ENCODE results near the gene DIDO1. TPM values are rescaled to one million over a fixed set of nuclear protein-coding genes. Genes with fewer than 3 reads are reported as not detected.

DIDO1 gene
- total and polyA plus RNA-seq, 2 of the 13 experiments (the other 11 are each of a cell fraction or from before 2014, with no cell fraction given): 75.0 to 75.1 TPM

- TF ChIP-seq HNRNPL (IDR thresholded peaks at IDR 0.05; ENCODE audit: low read depth, low read length): peak; percentile 77; the same call in 1 of the 2 replicates
- no peak for TF ChIP-seq ZSCAN29 (CRISPR knock-in tag; conservative IDR thresholded peaks at IDR 0.05)
- TF ChIP-seq ZNF570 (CRISPR knock-in tag; IDR thresholded peaks at IDR 0.05; ENCODE audit: borderline replicate concordance): no peak
- TF ChIP-seq BRD4 (CRISPR knock-in tag; IDR thresholded peaks at IDR 0.05): no peak
- TF ChIP-seq RARG (CRISPR knock-in tag; IDR thresholded peaks at IDR 0.05; ENCODE audit: low read depth): no peak
- TF ChIP-seq RARA (CRISPR knock-in tag; IDR thresholded peaks at IDR 0.05): no peak
- TF ChIP-seq SRY (CRISPR knock-in tag; IDR thresholded peaks at IDR 0.05): 0 out of 2 replicates have a peak, but pooled peaks have one; percentile 14
- no peak for TF ChIP-seq ZNF615 (CRISPR knock-in tag; IDR thresholded peaks at IDR 0.05; ENCODE audit: borderline replicate concordance)
- TF ChIP-seq ZNF121 (CRISPR knock-in tag; IDR thresholded peaks at IDR 0.05): no peak
- peak; percentile 37 for TF ChIP-seq ZNF687 (CRISPR knock-in tag; IDR thresholded peaks at IDR 0.05)
- no peak for TF ChIP-seq U2AF2 (IDR thresholded peaks at IDR 0.05; ENCODE audit: low read depth, low read length)
- TF ChIP-seq FOXO4 (CRISPR knock-in tag; conservative IDR thresholded peaks at IDR 0.05): no peak
- no peak for TF ChIP-seq GFI1 (CRISPR knock-in tag; IDR thresholded peaks at IDR 0.05; ENCODE audit: borderline replicate concordance)
- TF ChIP-seq BCL3 (CRISPR knock-in tag; IDR thresholded peaks at IDR 0.05): no peak
- TF ChIP-seq CEBPB (IDR thresholded peaks at IDR 0.05; ENCODE audit: borderline replicate concordance, low read depth, low read length): peak; percentile 91
- no peak for TF ChIP-seq ZNF556 (CRISPR knock-in tag; IDR thresholded peaks at IDR 0.05; ENCODE audit: borderline replicate concordance)
- TF ChIP-seq ZNF878 (CRISPR knock-in tag; IDR thresholded peaks at IDR 0.05): no peak
- no peak for TF ChIP-seq U2AF1 (optimal IDR thresholded peaks at IDR 0.05; ENCODE audit: low read depth, low read length)
- TF ChIP-seq SRSF9 (IDR thresholded peaks at IDR 0.05; ENCODE audit: borderline replicate concordance, insufficient read depth, low read depth, low read length, poor library complexity, severe bottlenecking): no peak
- TF ChIP-seq ZNF558 (CRISPR knock-in tag; IDR thresholded peaks at IDR 0.05; ENCODE audit: borderline replicate concordance): no peak
- no peak for TF ChIP-seq TGIF2 (CRISPR knock-in tag; IDR thresholded peaks at IDR 0.05)
- TF ChIP-seq AGO2 (optimal IDR thresholded peaks at IDR 0.05; ENCODE audit: low read depth, low read length): peak; percentile 48
- TF ChIP-seq ZNF598 (CRISPR knock-in tag; IDR thresholded peaks at IDR 0.05; ENCODE audit: borderline replicate concordance): no peak
- no peak for TF ChIP-seq SIN3A (IDR thresholded peaks at IDR 0.05; ENCODE audit: borderline replicate concordance, low read depth, low read length)
Measured at GRCh38 chr20:62838128-62838891, 88.0 kb downstream of the DIDO1 start (continued).

Measured in HepG2 (cell line).